ENCODE data around the gene KIF9. TPM values are rescaled to one million over a fixed set of nuclear protein-coding genes. Genes with fewer than 3 reads are reported as not detected.

The KIF9 gene
- polyA plus RNA-seq, 1 donor (not counting 4 experiments of a cell fraction or from before 2014, with no cell fraction given) = 9.2 TPM

GRCh38 chr3:47223755-47224154 lies 58.8 kb downstream of the KIF9 start:
- TF ChIP-seq EZH2 (IDR thresholded peaks at IDR 0.05; ENCODE audit: low read length) (no peak), CTCF (optimal IDR thresholded peaks at IDR 0.05 in 1 of 3, IDR thresholded peaks at IDR 0.05 in 1 of 3, conservative IDR thresholded peaks at IDR 0.05 in 1 of 3; ENCODE audit: extremely low read depth in 1 of 3, insufficient read depth in 2 of 3, low read length in 3 of 3) (no peak)
- dilution Hi-C loops (cut with MboI; ENCODE audit: extremely low pct_ligation_motif_present, low sequenced_read_pairs) = no loop called here
- FAIRE-seq (no peak), DNase-seq (ENCODE audit: low read depth, low spot score) (no peak)
- H3K9me3 ChIP-seq (ENCODE audit: control insufficient read depth, low read depth, low read length) = no peaks in the 10 kb centered on the region
- no peaks in the 10 kb centered on the region for H3K27me3 ChIP-seq (ENCODE audit: control insufficient read depth, extremely low read depth, insufficient read depth, low read length)
- peaks cover 4% of the 10 kb centered on the region for H3K4me1 ChIP-seq (ENCODE audit: control insufficient read depth, extremely low read depth, insufficient read depth, low read length)
- H2AFZ ChIP-seq (ENCODE audit: control insufficient read depth, low read length) = no peak overlapping the region
- H3K4me2 ChIP-seq (ENCODE audit: control insufficient read depth, extremely low read depth, insufficient read depth, low read depth, low read length) = no peak overlapping the region
- H3K36me3 ChIP-seq (ENCODE audit: control insufficient read depth in 2 of 2, extremely low read depth in 1 of 2, insufficient read depth in 2 of 2, low read length in 2 of 2) = no peaks in the 10 kb centered on the region
- H4K20me1 ChIP-seq (ENCODE audit: control insufficient read depth, extremely low read depth, insufficient read depth, low read length) = no peaks in the 10 kb centered on the region
- H3K27ac ChIP-seq (ENCODE audit: control insufficient read depth, insufficient read depth, low read length) = no peak overlapping the region
- no peak overlapping the region for H3K9ac ChIP-seq (ENCODE audit: control insufficient read depth, extremely low read depth, insufficient read depth, low read length)
- H3K4me3 ChIP-seq (ENCODE audit: control insufficient read depth in 2 of 3, extremely low read depth in 1 of 3, insufficient read depth in 2 of 3, low read depth in 1 of 3, low read length in 3 of 3) = no peak overlapping the region
- H3K79me2 ChIP-seq (ENCODE audit: control insufficient read depth, insufficient read depth, low read length) = no peaks in the 10 kb centered on the region
- H3K9me1 ChIP-seq (ENCODE audit: control insufficient read depth, extremely low read depth, insufficient read depth, low read length) = no peaks in the 10 kb centered on the region

- no peak overlapping the region for H3K4me2 ChIP-seq (ENCODE audit: control insufficient read depth, extremely low read depth, insufficient read depth, low read depth, low read length)
- dilution Hi-C loops (cut with MboI; ENCODE audit: extremely low pct_ligation_motif_present, low sequenced_read_pairs) = no loop called here
- DNase-seq (ENCODE audit: low read depth, low spot score) = no peak
- H3K9me3 ChIP-seq (ENCODE audit: control insufficient read depth, low read depth, low read length) = no peaks in the 10 kb centered on the region
- no peak for FAIRE-seq
- no peak overlapping the region for H3K4me3 ChIP-seq (ENCODE audit: control insufficient read depth in 2 of 3, extremely low read depth in 1 of 3, insufficient read depth in 2 of 3, low read depth in 1 of 3, low read length in 3 of 3)
- TF ChIP-seq EZH2 (IDR thresholded peaks at IDR 0.05; ENCODE audit: low read length) (no peak), CTCF (optimal IDR thresholded peaks at IDR 0.05 in 1 of 3, IDR thresholded peaks at IDR 0.05 in 1 of 3, conservative IDR thresholded peaks at IDR 0.05 in 1 of 3; ENCODE audit: extremely low read depth in 1 of 3, insufficient read depth in 2 of 3, low read length in 3 of 3) (no peak)
- H4K20me1 ChIP-seq (ENCODE audit: control insufficient read depth, extremely low read depth, insufficient read depth, low read length) = no peaks in the 10 kb centered on the region
- H3K79me2 ChIP-seq (ENCODE audit: control insufficient read depth, insufficient read depth, low read length) = no peaks in the 10 kb centered on the region
- no peaks in the 10 kb centered on the region for H3K27me3 ChIP-seq (ENCODE audit: control insufficient read depth, extremely low read depth, insufficient read depth, low read length)
- H3K4me1 ChIP-seq (ENCODE audit: control insufficient read depth, extremely low read depth, insufficient read depth, low read length) = peaks cover 4% of the 10 kb centered on the region
- H2AFZ ChIP-seq (ENCODE audit: control insufficient read depth, low read length) = no peak overlapping the region
- no peak overlapping the region for H3K9ac ChIP-seq (ENCODE audit: control insufficient read depth, extremely low read depth, insufficient read depth, low read length)
- H3K9me1 ChIP-seq (ENCODE audit: control insufficient read depth, extremely low read depth, insufficient read depth, low read length) = no peaks in the 10 kb centered on the region
- no peak overlapping the region for H3K27ac ChIP-seq (ENCODE audit: control insufficient read depth, insufficient read depth, low read length)
- H3K36me3 ChIP-seq (ENCODE audit: control insufficient read depth in 2 of 2, extremely low read depth in 1 of 2, insufficient read depth in 2 of 2, low read length in 2 of 2) = no peaks in the 10 kb centered on the region
These were observed 60.8 kb downstream of the KIF9 start for GRCh38 chr3:47221798-47222197.

Measured in keratinocyte (primary cell).